Stomach (tissue), 9 donors: Measurements from ENCODE around the gene ANXA2R. TPM values are rescaled to one million over a fixed set of nuclear protein-coding genes. Genes with fewer than 3 reads are reported as not detected.
"Not testable (repeated sequence)": the region's sequence is repeated elsewhere in the genome, so short reads cannot be mapped to it uniquely, and the experiment has no call there.

Experiments used
- DNase-seq, 2 donors: peaks; one replicate each; pipeline versions ENCODE4 v3.0.0 to v3.0.0-alpha.2; 2013 to 2019
- H3K27ac ChIP-seq, 5 donors: fragments of 200-600 bp in 4 of 5; sonication (generic) in 4 of 5; one replicate each; pipeline ENCODE4 v1.5.1; 2013 to 2019; ENCODE audit warnings: mild to moderate bottlenecking in 1 of 5, moderate library complexity in 1 of 5
- H3K27me3 ChIP-seq, 3 donors: fragments of 200-600 bp; sonication (generic); one replicate each; pipeline ENCODE4 v1.5.1; 2017 to 2019; ENCODE audit warnings: mixed run types in 1 of 3
- H3K36me3 ChIP-seq, 4 donors: fragments of 200-600 bp; sonication (generic); 1 replicate in 3 of 4; 2 replicates in 1 of 4; pipeline ENCODE4 v1.5.1; 2016 to 2019
- H3K4me1 ChIP-seq, 4 donors: fragments of 200-600 bp; sonication (generic); one replicate each; pipeline ENCODE4 v1.5.1; 2016 to 2019
- H3K4me3 ChIP-seq, 4 donors: fragments of 200-600 bp; sonication (generic) in 3 of 4; one replicate each; pipeline ENCODE4 v1.5.1; 2016 to 2019; ENCODE audit warnings: mild to moderate bottlenecking in 1 of 4
- H3K9me3 ChIP-seq, 4 donors: fragments of 200-600 bp; sonication (generic); one replicate each; pipeline ENCODE4 v1.5.1; 2016 to 2019
- CTCF ChIP-seq, 7 experiments: fragments of 450-650 bp in 4 of 7; fragments of 200-600 bp in 3 of 7; sonication (generic) in 3 of 7; IDR thresholded peaks; one replicate each; pipeline ENCODE4 v1.5.1; 2016 to 2019; ENCODE audit warnings: antibody characterized with exemption in 7 of 7, control low read depth in 2 of 7, mild to moderate bottlenecking in 1 of 7
- EP300 ChIP-seq: sonication (generic); formaldehyde crosslinking; IDR thresholded peaks from one replicate; pipeline ENCODE4 v1.6.1; 2017; ENCODE audit warnings: antibody characterized with exemption
- POLR2A ChIP-seq, 4 donors: fragments of 450-650 bp; IDR thresholded peaks; one replicate each; pipeline ENCODE4 v1.6.1; 2016; ENCODE audit warnings: antibody characterized with exemption in 4 of 4, control low read depth in 2 of 4, mild to moderate bottlenecking in 1 of 4, moderate library complexity in 1 of 4
- POLR2AphosphoS5 ChIP-seq, 3 donors: sonication (generic); formaldehyde crosslinking; IDR thresholded peaks; one replicate each; pipeline ENCODE4 v1.6.1; 2016; ENCODE audit warnings: antibody characterized with exemption in 3 of 3
- WGBS, 5 donors: extraction: QIAGEN DNeasy Blood & Tissue Kit in 3 of 5; methylation state at CpG; one replicate each; pipeline versions ENCODE4 v1.1.5 to v1.1.7; 2013 to 2018; 5-methylcytosine and 5-hydroxymethylcytosine counted together
- intact Hi-C: fragments of 100-400 bp; cut with DNase I; formaldehyde crosslinking; loops from one replicate; pipeline ENCODE4 v1.15.1; 2023; ENCODE audit warnings: low total_unique reads
- polyA plus RNA-seq, 3 donors: library from polyadenylated mRNA; stranded (reverse); fragments of 200-250 nt; gene quantifications; one replicate each; pipeline ENCODE4 v1.2.3, GENCODE V29; 2013
- total RNA-seq, 5 donors: library from RNA; depleted of rRNA; stranded (reverse); fragments of >200 nt; gene quantifications; one replicate each; pipeline versions ENCODE4 v1.1.0 to v1.2.3, GENCODE V29; 2014 to 2016
- donor health status: healthy with polysubstance abuse.
- donor health status: Bipolar disorder and iron deficiency.
- donor health status: healthy.

Gene ANXA2R
- total and polyA plus RNA-seq, 8 donors: 0.76 to 7.5 (median 2.2) TPM; not detected in 1

GRCh38 chr5:43036409-43036808 is 3.7 kb downstream of the ANXA2R start:
- H3K9me3 ChIP-seq: peaks cover 0 to 8% (median 3%) of the 10 kb centered on the region in 4 donors
- intact Hi-C loops: no loop called here
- H3K27ac ChIP-seq: peak overlapping the region in 2 of 5 donors; percentile 94 to 96
- 50 to 75% (median 72%) methylated on average over 1 of the region's 1 CpG for WGBS, 5 donors
- H3K4me1 ChIP-seq: peaks cover 0 to 53% (median 27%) of the 10 kb centered on the region in 4 donors
- no peak for DNase-seq
- H3K36me3 ChIP-seq: no peaks in the 10 kb centered on the region
- H3K27me3 ChIP-seq: peaks cover 8 to 90% (median 45%) of the 10 kb centered on the region in 3 donors
- no peak for TF ChIP-seq CTCF (IDR thresholded peaks at IDR 0.05)
- no peak for TF ChIP-seq POLR2A (IDR thresholded peaks at IDR 0.05)
- no peak for TF ChIP-seq EP300
- TF ChIP-seq POLR2AphosphoS5 (IDR thresholded peaks at IDR 0.05): no peak
- no peak overlapping the region for H3K4me3 ChIP-seq

- Histone ChIP-seq H3K27ac (peak overlapping the region in 2 of 5 donors; percentile 5 to 8), H3K27me3 (peaks cover 7 to 72% (median 39%) of the 10 kb centered on the region in 3 donors), H3K9me3 (peaks cover 0 to 6% (median under 1%) of the 10 kb centered on the region in 4 donors), H3K4me1 (peaks cover 0 to 36% (median 17%) of the 10 kb centered on the region in 4 donors), H3K4me3 (no peak overlapping the region), H3K36me3 (no peaks in the 10 kb centered on the region)
- DNase-seq: peak in 1 of 2 donors; percentile 51
- WGBS, 5 donors: 42 to 57% (median 51%) methylated on average over 5 of the region's 5 CpGs
- no peak for TF ChIP-seq EP300
- TF ChIP-seq POLR2AphosphoS5 (IDR thresholded peaks at IDR 0.05): no peak
- TF ChIP-seq POLR2A (IDR thresholded peaks at IDR 0.05): no peak
- no peak for TF ChIP-seq CTCF (IDR thresholded peaks at IDR 0.05)
- intact Hi-C loops: no loop called here
Measured at GRCh38 chr5:43034591-43034968, 5.5 kb downstream of the ANXA2R start.

GRCh38 chr5:43033841-43034590 is 6.1 kb downstream of the ANXA2R start:
- peaks cover 0 to 36% (median 17%) of the 10 kb centered on the region in 4 donors for H3K4me1 ChIP-seq
- DNase-seq: no peak
- no peak for TF ChIP-seq EP300
- no peak for TF ChIP-seq POLR2A (IDR thresholded peaks at IDR 0.05)
- no peak for TF ChIP-seq POLR2AphosphoS5 (IDR thresholded peaks at IDR 0.05)
- TF ChIP-seq CTCF (IDR thresholded peaks at IDR 0.05): no peak
- H3K4me3 ChIP-seq: peak overlapping the region in 1 of 4 donors; percentile 1
- no peaks in the 10 kb centered on the region for H3K36me3 ChIP-seq
- 31 to 58% (median 47%) methylated on average over 34 to 41 of the region's 41 CpGs for WGBS, 5 donors
- peaks cover 0 to 6% (median 0%) of the 10 kb centered on the region in 4 donors for H3K9me3 ChIP-seq
- H3K27me3 ChIP-seq: peaks cover 4 to 67% (median 34%) of the 10 kb centered on the region in 3 donors
- H3K27ac ChIP-seq: peak overlapping the region in 2 of 5 donors; percentile 5 to 8
- intact Hi-C loops: no loop called here

GRCh38 chr5:43027054-43027785 is 12.9 kb downstream of the ANXA2R start:
- no peak overlapping the region for H3K4me3 ChIP-seq
- H3K9me3 ChIP-seq: no peaks in the 10 kb centered on the region
- intact Hi-C loops: no loop called here
- H3K4me1 ChIP-seq: no peaks in the 10 kb centered on the region
- peaks cover 0 to 44% (median 5%) of the 10 kb centered on the region in 3 donors for H3K27me3 ChIP-seq
- TF ChIP-seq POLR2A (IDR thresholded peaks at IDR 0.05): no peak
- TF ChIP-seq EP300: no peak
- TF ChIP-seq CTCF (IDR thresholded peaks at IDR 0.05): no peak
- no peak for TF ChIP-seq POLR2AphosphoS5 (IDR thresholded peaks at IDR 0.05)
- H3K36me3 ChIP-seq: no peaks in the 10 kb centered on the region
- 75 to 89% (median 88%) methylated on average over 7 of the region's 7 CpGs for WGBS, 5 donors
- H3K27ac ChIP-seq: no peak overlapping the region
- no peak for DNase-seq

- 43 to 65% (median 56%) methylated on average over 24 to 25 of the region's 25 CpGs for WGBS, 5 donors
- H3K4me1 ChIP-seq, H3K27ac ChIP-seq, DNase-seq, intact Hi-C loops, H3K9me3 ChIP-seq, H3K36me3 ChIP-seq, H3K4me3 ChIP-seq: not testable (repeated sequence)
- peaks cover 0 to 63% (median 11%) of the 10 kb centered on the region in 3 donors for H3K27me3 ChIP-seq
Measured at GRCh38 chr5:43025184-43025950, 14.8 kb downstream of the ANXA2R start.
